GM13977 (cell line): Measurements from ENCODE around the gene LEMD3.

Experiments
- DNase-seq: peaks from one replicate; pipeline ENCODE4 v3.0.0; 2012; ENCODE audit warnings: low spot score
- in situ Hi-C: fragments of 300-500 bp; cut with MboI; formaldehyde crosslinking; loops from one replicate; pipeline ENCODE4 v1.12.0; 2022; ENCODE audit warnings: low sequenced_read_pairs, low pct_unique_long_range_greater_than_20kb, mixed read lengths, inconsistent platforms; ENCODE audit not compliant: unreplicated experiment
- TF ChIP-seq, protein P1 (sequence below): IDR thresholded peaks from 2 replicates; pipeline ENCODE4 v1.5.1; 2012; ENCODE audit warnings: mild to moderate bottlenecking, control low read depth; ENCODE audit not compliant: insufficient read depth; ENCODE audit errors: extremely low read depth, missing control alignments

The LEMD3 gene

GRCh38 chr12:65188179-65188701 is 18.9 kb downstream of the LEMD3 start:
- DNase-seq = no peak
- TF ChIP-seq, protein P1, sequence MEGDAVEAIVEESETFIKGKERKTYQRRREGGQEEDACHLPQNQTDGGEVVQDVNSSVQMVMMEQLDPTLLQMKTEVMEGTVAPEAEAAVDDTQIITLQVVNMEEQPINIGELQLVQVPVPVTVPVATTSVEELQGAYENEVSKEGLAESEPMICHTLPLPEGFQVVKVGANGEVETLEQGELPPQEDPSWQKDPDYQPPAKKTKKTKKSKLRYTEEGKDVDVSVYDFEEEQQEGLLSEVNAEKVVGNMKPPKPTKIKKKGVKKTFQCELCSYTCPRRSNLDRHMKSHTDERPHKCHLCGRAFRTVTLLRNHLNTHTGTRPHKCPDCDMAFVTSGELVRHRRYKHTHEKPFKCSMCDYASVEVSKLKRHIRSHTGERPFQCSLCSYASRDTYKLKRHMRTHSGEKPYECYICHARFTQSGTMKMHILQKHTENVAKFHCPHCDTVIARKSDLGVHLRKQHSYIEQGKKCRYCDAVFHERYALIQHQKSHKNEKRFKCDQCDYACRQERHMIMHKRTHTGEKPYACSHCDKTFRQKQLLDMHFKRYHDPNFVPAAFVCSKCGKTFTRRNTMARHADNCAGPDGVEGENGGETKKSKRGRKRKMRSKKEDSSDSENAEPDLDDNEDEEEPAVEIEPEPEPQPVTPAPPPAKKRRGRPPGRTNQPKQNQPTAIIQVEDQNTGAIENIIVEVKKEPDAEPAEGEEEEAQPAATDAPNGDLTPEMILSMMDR = no peak
- in situ Hi-C loops = no loop called here

- TF ChIP-seq, protein P1 = no peak
- no peak for DNase-seq
- in situ Hi-C loops = no loop called here
Observed at GRCh38 chr12:65189028-65189718, 19.8 kb downstream of the LEMD3 start.

- TF ChIP-seq, protein P1 = no peak
- DNase-seq = no peak
- in situ Hi-C loops = no loop called here
Observed at GRCh38 chr12:65192963-65193516, 23.7 kb downstream of the LEMD3 start.

DNA sequence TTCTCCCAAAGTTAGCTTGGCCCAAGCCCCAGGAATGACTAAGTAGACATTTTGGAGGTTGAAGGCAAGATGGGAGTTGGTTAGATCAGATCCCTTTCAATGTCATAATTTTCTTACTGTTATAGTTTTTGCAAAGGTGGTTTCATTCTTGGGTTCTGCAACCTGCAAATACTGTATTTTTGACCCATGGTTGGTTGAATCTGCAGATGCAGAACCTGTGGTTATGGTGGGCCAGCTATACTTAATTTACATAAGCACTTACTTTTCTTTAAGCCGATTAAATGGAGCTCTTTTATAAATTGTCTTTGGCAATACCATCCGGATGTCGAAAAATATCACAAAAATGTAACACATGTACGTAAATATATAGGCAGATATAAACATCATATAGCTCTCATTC is 25.6 kb downstream of the LEMD3 start:
- no peak for DNase-seq
- in situ Hi-C loops = no loop called here
- TF ChIP-seq, protein P1 = no peak

DNA sequence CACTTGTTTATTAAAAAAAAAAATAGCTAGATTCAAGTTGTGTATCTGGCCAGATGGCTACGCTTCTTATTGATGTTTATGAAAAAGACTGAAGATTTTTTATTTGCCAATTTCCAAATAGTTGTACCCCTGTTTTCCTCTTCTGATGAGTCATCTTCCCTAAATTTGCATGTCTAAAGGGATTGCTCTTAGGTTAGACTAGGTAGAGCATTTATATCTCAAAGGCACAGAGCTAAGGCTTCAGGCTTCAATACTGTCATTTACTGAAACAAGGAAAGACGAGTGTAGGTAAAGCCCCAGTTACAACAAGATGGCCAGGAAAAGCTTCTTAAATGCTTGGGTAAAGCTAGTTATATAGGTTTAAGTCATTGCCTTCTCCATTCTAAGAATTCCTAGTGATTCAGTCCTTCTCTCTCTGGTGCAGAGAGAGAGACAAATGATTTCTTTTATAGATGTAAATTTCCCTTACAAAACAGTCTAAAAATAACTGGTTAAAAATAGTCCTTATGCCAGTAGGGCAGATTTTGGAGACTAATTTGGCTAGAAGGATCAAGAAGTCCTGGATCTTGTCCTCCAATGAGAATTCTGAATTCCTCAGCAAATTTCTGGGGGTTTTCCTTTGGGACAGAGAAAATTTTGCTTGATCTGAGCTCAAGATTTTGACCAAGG is 26.1 kb downstream of the LEMD3 start:
- no peak for DNase-seq
- TF ChIP-seq, protein P1 = no peak
- in situ Hi-C loops = no loop called here

- in situ Hi-C loops = no loop called here
- DNase-seq = no peak
- TF ChIP-seq, protein P1 = no peak
Observed at GRCh38 chr12:65196762-65197567, 27.6 kb downstream of the LEMD3 start.
